Naive thymus-derived CD4-positive, alpha-beta T cell (primary cell): ENCODE data around the gene ZDHHC1. TPM values are rescaled to one million over a fixed set of nuclear protein-coding genes. Genes with fewer than 3 reads are reported as not detected.

ENCODE experiments used
- ATAC-seq: fragments of 150-1000 bp; cut with Tn5 transposase; 2 replicates; pipeline ENCODE4 v1.10.0; 2021; ENCODE audit warnings: mild to moderate bottlenecking, moderate library complexity
- CTCF ChIA-PET: fragments of 350-600 bp; sonication (Branson Sonifier 250); formaldehyde crosslinking; loops from one replicate; lab custom pipeline; 2021; ENCODE audit warnings: antibody characterized with exemption; lab: Charles Lee
- POLR2A ChIA-PET: fragments of 350-600 bp; sonication (Branson Sonifier 250); formaldehyde crosslinking; loops from one replicate; lab custom pipeline; 2021; ENCODE audit warnings: antibody characterized with exemption, inconsistent platforms; lab: Charles Lee
- DNase-seq, 9 donors: peaks; one replicate each; pipeline versions ENCODE4 v3.0.0 to v3.0.0-alpha.2; 2020 to 2022; ENCODE audit warnings: mixed read lengths in 1 of 9
- H3K27ac ChIP-seq: one replicate; pipeline ENCODE4 v1.7.0; 2013; ENCODE audit warnings: mild to moderate bottlenecking, low read depth, low read length, moderate library complexity
- H3K27me3 ChIP-seq, 2 donors: one replicate each; pipeline ENCODE4 v1.7.0; 2013; ENCODE audit warnings: low read length in 2 of 2, mild to moderate bottlenecking in 2 of 2, moderate library complexity in 2 of 2; ENCODE audit not compliant: control insufficient read depth in 2 of 2, insufficient read depth in 2 of 2
- H3K36me3 ChIP-seq, 3 experiments: 1 replicate in 2 of 3; 2 replicates in 1 of 3; pipeline ENCODE4 v1.7.0; 2013; ENCODE audit warnings: low read length in 3 of 3, mild to moderate bottlenecking in 3 of 3, moderate library complexity in 1 of 3; ENCODE audit not compliant: insufficient read depth in 3 of 3, control insufficient read depth in 2 of 3
- H3K4me1 ChIP-seq, 2 donors: one replicate each; pipeline ENCODE4 v1.7.0; 2013; ENCODE audit warnings: low read length in 2 of 2, mild to moderate bottlenecking in 2 of 2, moderate library complexity in 1 of 2; ENCODE audit not compliant: control insufficient read depth in 2 of 2, insufficient read depth in 2 of 2
- H3K4me3 ChIP-seq: 2 replicates; pipeline ENCODE4 v1.7.0; 2013; ENCODE audit warnings: mild to moderate bottlenecking, low read length
- H3K9me3 ChIP-seq, 3 experiments: 1 replicate in 2 of 3; 2 replicates in 1 of 3; pipeline ENCODE4 v1.7.0; 2013; ENCODE audit warnings: low read length in 3 of 3; ENCODE audit not compliant: control insufficient read depth in 2 of 3
- H3K27ac Mint-ChIP-seq, 9 donors: one replicate each; pipeline ENCODE4 v1.8.0; 2020 to 2022; ENCODE audit warnings: mixed read lengths in 9 of 9, mild to moderate bottlenecking in 8 of 9, moderate library complexity in 5 of 9, inconsistent platforms in 2 of 9
- H3K27me3 Mint-ChIP-seq, 5 donors: one replicate each; pipeline ENCODE4 v1.8.0; 2021 to 2022; ENCODE audit warnings: mixed read lengths in 5 of 5, mild to moderate bottlenecking in 1 of 5
- H3K36me3 Mint-ChIP-seq, 5 donors: one replicate each; pipeline ENCODE4 v1.8.0; 2020 to 2022; ENCODE audit warnings: mixed read lengths in 5 of 5, mild to moderate bottlenecking in 3 of 5, inconsistent platforms in 1 of 5
- H3K4me1 Mint-ChIP-seq, 7 donors: one replicate each; pipeline ENCODE4 v1.8.0; 2020 to 2022; ENCODE audit warnings: mixed read lengths in 7 of 7, mild to moderate bottlenecking in 3 of 7, inconsistent platforms in 1 of 7
- H3K4me3 Mint-ChIP-seq, 10 donors: one replicate each; pipeline ENCODE4 v1.8.0; 2020 to 2022; ENCODE audit warnings: mild to moderate bottlenecking in 10 of 10, mixed read lengths in 10 of 10, moderate library complexity in 6 of 10, inconsistent platforms in 2 of 10
- H3K9me3 Mint-ChIP-seq, 11 donors: one replicate each; pipeline ENCODE4 v1.8.0; 2020 to 2022; ENCODE audit warnings: mixed read lengths in 11 of 11, mild to moderate bottlenecking in 4 of 11, inconsistent platforms in 1 of 11, moderate library complexity in 1 of 11
- intact Hi-C, 2 donors: fragments of 100-400 bp; cut with micrococcal nuclease; formaldehyde crosslinking; loops; one replicate each; pipeline ENCODE4 v1.15.1; 2023
- polyA plus RNA-seq, 2 donors: library from polyadenylated mRNA; unstranded; fragments of 300-500 nt; fragmentation: Illumina TruSeq; gene quantifications; one replicate each; pipeline ENCODE4 v1.2.3, GENCODE V29; 2021
- total RNA-seq, 6 experiments: library from RNA in 5 of 6; stranded (reverse) in 5 of 6; gene quantifications; 1 replicate in 5 of 6; 2 replicates in 1 of 6; pipeline ENCODE4 v1.2.3 and lab custom pipeline; 2021 to 2026

Gene ZDHHC1
- total and polyA plus RNA-seq, 7 experiments from 2014 or later = 0.34 to 3.6 (median 0.48) TPM; not detected in 4

DNA sequence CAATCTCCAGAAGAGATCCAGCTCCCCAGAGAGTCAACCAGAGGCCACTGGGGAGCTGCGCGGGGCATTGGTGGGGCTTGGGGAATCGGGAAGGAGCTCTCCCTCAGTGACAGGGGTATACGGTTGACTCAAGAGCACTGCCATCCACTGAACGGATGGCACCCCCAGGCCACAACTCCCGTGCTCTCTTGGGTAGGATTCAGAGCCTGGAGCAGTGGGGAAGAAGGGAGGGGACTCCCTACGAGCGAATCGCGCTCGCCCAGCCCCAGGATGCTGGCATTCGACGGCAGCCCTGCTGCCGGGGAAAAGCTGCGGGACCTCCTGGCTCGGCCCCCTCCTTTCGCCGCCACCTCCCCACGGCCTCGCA lies 22.5 kb downstream of the ZDHHC1 start:
- H3K36me3 ChIP-seq = no peaks in the 10 kb centered on the region
- H3K4me1 Mint-ChIP-seq = peaks cover 6 to 23% (median 6%) of the 10 kb centered on the region in 7 donors
- peaks cover 4 to 11% of the 10 kb centered on the region in 2 donors for H3K27me3 ChIP-seq
- no peak overlapping the region for H3K27ac Mint-ChIP-seq
- DNase-seq (no peak), ATAC-seq (peak; percentile 8)
- intact Hi-C loops = no loop called here
- H3K9me3 ChIP-seq = no peaks in the 10 kb centered on the region
- H3K4me3 Mint-ChIP-seq = peak overlapping the region; percentile 47 to 81 (median 72)
- no peaks in the 10 kb centered on the region for H3K36me3 Mint-ChIP-seq
- peaks cover 16 to 47% (median 29%) of the 10 kb centered on the region in 5 donors for H3K27me3 Mint-ChIP-seq
- no peaks in the 10 kb centered on the region for H3K9me3 Mint-ChIP-seq
- H3K4me3 ChIP-seq = no peak overlapping the region
- ChIA-PET CTCF (interaction anchor here (0.7 kb wide), 1 partner anchor 9 kb away, joined by 3 read pairs; no protein-coding TSS in a partner anchor), POLR2A (no interaction called here)
- H3K27ac ChIP-seq = no peak overlapping the region
- peaks cover 7 to 8% of the 10 kb centered on the region in 2 donors for H3K4me1 ChIP-seq

- no peaks in the 10 kb centered on the region for H3K36me3 Mint-ChIP-seq
- Histone ChIP-seq H3K4me1 (peaks cover 7 to 8% of the 10 kb centered on the region in 2 donors), H3K9me3 (no peaks in the 10 kb centered on the region), H3K36me3 (no peaks in the 10 kb centered on the region), H3K4me3 (no peak within 1 kb of the TSS), H3K27me3 (peaks cover 4 to 11% of the 10 kb centered on the region in 2 donors), H3K27ac (no peak within 1 kb of the TSS)
- DNase-seq (peak in 4 of 9 donors; percentile 13 to 62 (median 26)), ATAC-seq (peak; percentile 74)
- peaks cover 6 to 23% (median 6%) of the 10 kb centered on the region in 7 donors for H3K4me1 Mint-ChIP-seq
- POLR2A ChIA-PET = no interaction called here
- peaks cover 16 to 48% (median 29%) of the 10 kb centered on the region in 5 donors for H3K27me3 Mint-ChIP-seq
- H3K4me3 Mint-ChIP-seq = peak within 1 kb of the TSS; percentile 47 to 81 (median 72)
- H3K27ac Mint-ChIP-seq = no peak within 1 kb of the TSS
- no peaks in the 10 kb centered on the region for H3K9me3 Mint-ChIP-seq
- intact Hi-C loops = no loop called here
- CTCF ChIA-PET = interaction anchor here (0.7 kb wide), 1 partner anchor 8 kb away, joined by 3 read pairs; no protein-coding TSS in a partner anchor
These were observed 23.0 kb downstream of the ZDHHC1 start, which contains the start of gene TPPP3 for GRCh38 chr16:67393111-67393787. Gene TPPP3 (minus strand): TSS chr16:67393498. CDS start chr16:67391111, 2,387 bp downstream.

GRCh38 chr16:67392301-67393059 lies 23.8 kb downstream of the ZDHHC1 start:
- ATAC-seq = no peak
- Histone ChIP-seq H3K4me1 (peaks cover 7 to 8% of the 10 kb centered on the region in 2 donors), H3K9me3 (no peaks in the 10 kb centered on the region), H3K4me3 (no peak overlapping the region), H3K36me3 (no peaks in the 10 kb centered on the region), H3K27ac (no peak overlapping the region), H3K27me3 (peaks cover 4 to 11% of the 10 kb centered on the region in 2 donors)
- Mint-ChIP-seq H3K27me3 (peaks cover 16 to 48% (median 29%) of the 10 kb centered on the region in 5 donors), H3K27ac (no peak overlapping the region), H3K36me3 (no peaks in the 10 kb centered on the region), H3K4me3 (peak overlapping the region in 2 of 10 donors; percentile 23 to 81), H3K4me1 (peaks cover 6 to 23% (median 6%) of the 10 kb centered on the region in 7 donors), H3K9me3 (no peaks in the 10 kb centered on the region)
- POLR2A ChIA-PET = no interaction called here
- DNase-seq = no peak
- intact Hi-C loops = no loop called here
- CTCF ChIA-PET = no interaction called here

GRCh38 chr16:67391424-67392300 lies 24.6 kb downstream of the ZDHHC1 start:
- ATAC-seq (no peak), DNase-seq (no peak)
- intact Hi-C loops = no loop called here
- no peaks in the 10 kb centered on the region for H3K9me3 ChIP-seq
- Mint-ChIP-seq H3K27ac (no peak overlapping the region), H3K9me3 (no peaks in the 10 kb centered on the region), H3K4me1 (peaks cover 6 to 23% (median 6%) of the 10 kb centered on the region in 7 donors), H3K4me3 (no peak overlapping the region), H3K36me3 (no peaks in the 10 kb centered on the region), H3K27me3 (peaks cover 11 to 47% (median 23%) of the 10 kb centered on the region in 5 donors)
- POLR2A ChIA-PET = no interaction called here
- CTCF ChIA-PET = no interaction called here
- H3K4me1 ChIP-seq = peaks cover 7 to 8% of the 10 kb centered on the region in 2 donors
- no peak overlapping the region for H3K27ac ChIP-seq
- H3K4me3 ChIP-seq = no peak overlapping the region
- peaks cover 4 to 11% of the 10 kb centered on the region in 2 donors for H3K27me3 ChIP-seq
- H3K36me3 ChIP-seq = no peaks in the 10 kb centered on the region

DNA sequence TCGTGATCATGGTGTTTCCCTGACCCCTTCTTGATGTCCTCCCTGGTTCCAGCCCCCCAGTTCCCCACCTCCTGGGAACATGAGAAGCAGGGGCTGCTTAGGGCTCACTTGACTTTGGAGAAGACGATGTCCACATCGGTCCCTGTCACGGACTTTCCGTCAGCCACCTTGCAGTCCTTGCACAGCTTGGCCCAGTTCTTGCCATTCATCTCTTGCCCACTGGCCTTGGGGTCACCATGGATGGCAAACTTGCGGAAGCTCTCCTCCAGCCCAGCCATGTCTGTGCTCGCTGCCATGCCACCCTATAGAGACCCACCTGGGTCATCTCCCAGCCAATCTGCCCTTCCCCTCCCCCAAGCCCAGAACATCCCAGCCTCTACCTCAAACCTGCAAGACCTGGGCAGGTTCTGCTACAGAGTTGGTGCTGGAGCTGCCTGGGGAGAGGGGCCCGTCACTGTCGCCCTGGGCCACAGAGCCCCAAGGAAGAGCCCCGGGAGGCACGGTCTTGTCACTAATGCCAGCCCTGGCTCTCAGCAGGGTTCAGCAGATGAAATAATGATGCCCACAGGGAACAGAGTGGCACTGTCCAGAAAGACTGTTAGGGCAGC lies 25.4 kb downstream of the ZDHHC1 start:
- intact Hi-C loops = no loop called here

More for the DNA sequence above, 25.4 kb downstream of the ZDHHC1 start:
- peaks cover 11 to 51% (median 23%) of the 10 kb centered on the region in 5 donors for H3K27me3 Mint-ChIP-seq
- H3K4me3 Mint-ChIP-seq = no peak overlapping the region
- ATAC-seq = no peak
- H3K36me3 Mint-ChIP-seq = no peaks in the 10 kb centered on the region
- H3K4me1 Mint-ChIP-seq = peaks cover 6 to 23% (median 6%) of the 10 kb centered on the region in 7 donors
- H3K27ac ChIP-seq = no peak overlapping the region
- no peak overlapping the region for H3K4me3 ChIP-seq
- peak overlapping the region in 1 of 9 donors; percentile 46 for H3K27ac Mint-ChIP-seq
- no peaks in the 10 kb centered on the region for H3K36me3 ChIP-seq
- no peaks in the 10 kb centered on the region for H3K9me3 ChIP-seq
- POLR2A ChIA-PET = no interaction called here
- H3K9me3 Mint-ChIP-seq = no peaks in the 10 kb centered on the region
- H3K4me1 ChIP-seq = peaks cover 7 to 8% of the 10 kb centered on the region in 2 donors
- no peak for DNase-seq
- peaks cover 4 to 11% of the 10 kb centered on the region in 2 donors for H3K27me3 ChIP-seq
- CTCF ChIA-PET = interaction anchor here (0.5 kb wide), 1 partner anchor 243 kb away, joined by 6 read pairs; no protein-coding TSS in a partner anchor
